ENCODE results near the gene PKMYT1. TPM values are rescaled to one million over a fixed set of nuclear protein-coding genes. Genes with fewer than 3 reads are reported as not detected.

Gene PKMYT1
- polyA plus RNA-seq, 1 of the 3 experiments (the other 2 are of a cell fraction) = 8.5 TPM

- H3K79me2 ChIP-seq (ENCODE audit: insufficient read depth) = no peaks in the 10 kb centered on the region
- H3K27ac ChIP-seq (ENCODE audit: low read depth in 2 of 2, low read length in 1 of 2) = no peak overlapping the region
- H3K9me3 ChIP-seq = no peaks in the 10 kb centered on the region
- no peaks in the 10 kb centered on the region for H4K20me1 ChIP-seq (ENCODE audit: insufficient read depth)
- no peaks in the 10 kb centered on the region; the same call in 1 of the 2 replicates for H3K27me3 ChIP-seq (ENCODE audit: insufficient read depth)
- H3K9me2 ChIP-seq = no peaks in the 10 kb centered on the region
- TF ChIP-seq CTCF (IDR thresholded peaks at IDR 0.05) (no peak), FOXM1 (IDR thresholded peaks at IDR 0.05; ENCODE audit: low read depth) (no peak), JUND (IDR thresholded peaks at IDR 0.05) (no peak), CHD2 (IDR thresholded peaks at IDR 0.05; ENCODE audit: low read length, partially characterized antibody) (no peak), SIN3A (IDR thresholded peaks at IDR 0.05; ENCODE audit: borderline replicate concordance, low read depth, low read length) (no peak), YY1 (IDR thresholded peaks at IDR 0.05; ENCODE audit: low read depth) (no peak), IRF3 (IDR thresholded peaks at IDR 0.05; ENCODE audit: low read depth, low read length) (no peak), TEAD4 (IDR thresholded peaks at IDR 0.05; ENCODE audit: borderline replicate concordance, insufficient read depth) (no peak), MEF2A (IDR thresholded peaks at IDR 0.05; ENCODE audit: borderline replicate concordance, low read depth) (no peak), MXI1 (IDR thresholded peaks at IDR 0.05; ENCODE audit: low read depth, low read length) (no peak), GABPA (IDR thresholded peaks at IDR 0.05; ENCODE audit: low read depth) (no peak)
- no peaks in the 10 kb centered on the region for H3K4me1 ChIP-seq (ENCODE audit: control insufficient read depth in 1 of 2, insufficient read depth in 2 of 2, low read depth in 1 of 2, low read length in 1 of 2)
- no peak for DNase-seq
- no peak overlapping the region for H3K4me2 ChIP-seq
- no peak overlapping the region for H3K9ac ChIP-seq
- H2AFZ ChIP-seq (ENCODE audit: low read depth) = no peak overlapping the region
- no peak overlapping the region for H3K4me3 ChIP-seq (ENCODE audit: low read depth in 2 of 2, low read length in 1 of 2)
- 59% methylated on average over 10 of the region's 11 CpGs for WGBS (ENCODE audit: low lambda C conversion rate)
- POLR2A ChIA-PET = no interaction called here
- CTCF ChIA-PET = interaction anchor here (1.1 to 1.8 kb wide), 4 partner anchors 9 to 26 kb away, joined by 3 to 6 read pairs (median 4); no protein-coding TSS in a partner anchor
- no peaks in the 10 kb centered on the region for H3F3A ChIP-seq (replicated peaks; ENCODE audit: insufficient read depth)
- H3K36me3 ChIP-seq (replicated peaks in 1 of 2; ENCODE audit: control insufficient read depth in 1 of 2, insufficient read depth in 2 of 2, low read length in 1 of 2) = no peaks in the 10 kb centered on the region
Measured at GRCh38 chr16:2952679-2953078, 27.6 kb downstream of the PKMYT1 start.

DNA sequence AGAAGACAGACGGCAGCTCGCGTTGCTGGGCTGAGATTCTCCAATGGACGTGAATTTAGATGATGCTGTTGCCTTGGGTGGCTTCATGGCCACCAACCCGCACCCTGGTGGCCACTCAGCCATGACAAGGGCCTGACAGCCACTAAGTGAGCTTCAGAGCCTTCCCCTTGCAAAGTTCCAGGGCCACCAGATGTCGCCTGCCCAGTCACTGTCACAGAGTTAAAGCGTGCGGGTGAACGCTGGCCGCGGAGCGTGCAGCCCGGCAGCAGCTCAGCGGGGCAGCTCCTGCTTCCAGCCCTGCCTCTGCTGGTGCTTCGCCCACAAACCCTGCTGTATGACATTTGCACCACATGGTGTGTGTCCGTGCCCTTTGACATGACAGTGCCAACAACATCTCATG, 29.5 kb downstream of the PKMYT1 start:
- Histone ChIP-seq H3K9ac (no peak overlapping the region), H3K9me2 (no peaks in the 10 kb centered on the region), H3K4me1 (ENCODE audit: control insufficient read depth in 1 of 2, insufficient read depth in 2 of 2, low read depth in 1 of 2, low read length in 1 of 2) (no peaks in the 10 kb centered on the region), H2AFZ (ENCODE audit: low read depth) (no peak overlapping the region), H4K20me1 (ENCODE audit: insufficient read depth) (no peaks in the 10 kb centered on the region), H3K36me3 (replicated peaks in 1 of 2; ENCODE audit: control insufficient read depth in 1 of 2, insufficient read depth in 2 of 2, low read length in 1 of 2) (peaks cover 0 to 10% of the 10 kb centered on the region in 2 experiments), H3K4me3 (ENCODE audit: low read depth in 2 of 2, low read length in 1 of 2) (no peak overlapping the region), H3K27ac (ENCODE audit: low read depth in 2 of 2, low read length in 1 of 2) (no peak overlapping the region), H3F3A (replicated peaks; ENCODE audit: insufficient read depth) (no peaks in the 10 kb centered on the region), H3K4me2 (no peak overlapping the region), H3K79me2 (ENCODE audit: insufficient read depth) (no peaks in the 10 kb centered on the region), H3K9me3 (no peaks in the 10 kb centered on the region), H3K27me3 (ENCODE audit: insufficient read depth) (no peaks in the 10 kb centered on the region; the same call in 1 of the 2 replicates)
- ChIA-PET CTCF (interaction anchor here (0.5 to 1.9 kb wide), 3 partner anchors 12 to 174 kb away, joined by 3 to 8 read pairs (median 7); no protein-coding TSS in a partner anchor), POLR2A (no interaction called here)
- no peak for DNase-seq
- 83% methylated on average over 6 of the region's 16 CpGs for WGBS (ENCODE audit: low lambda C conversion rate)
- no peak for TF ChIP-seq CTCF (IDR thresholded peaks at IDR 0.05)
- TF ChIP-seq RAD21 (IDR thresholded peaks at IDR 0.05; ENCODE audit: low read length) = no peak

Measured in SK-N-SH (cell line).